HEK293T (cell line): ENCODE data around the gene OBI1.

Experiments
- CTCF ChIA-PET: fragments of 350-600 bp; formaldehyde crosslinking; extraction: SDS; loops from one replicate; lab custom pipeline; 2021; ENCODE audit warnings: antibody characterized with exemption, inconsistent platforms; lab: Yijun Ruan, JAX
- POLR2A ChIA-PET: fragments of 350-600 bp; formaldehyde crosslinking; extraction: SDS; loops from one replicate; lab custom pipeline; 2020; ENCODE audit warnings: antibody characterized with exemption, inconsistent platforms; lab: Yijun Ruan, JAX
- DNase-seq: peaks from one replicate; pipeline ENCODE4 v3.0.0; 2012; ENCODE audit warnings: mixed read lengths; ENCODE audit errors: extremely low spot score
- ARNT ChIP-seq: fragments of 450-650 bp; IDR thresholded peaks from 2 replicates; pipeline ENCODE4 v1.6.1; 2017; ENCODE audit warnings: mild to moderate bottlenecking
- BHLHE40 ChIP-seq: fragments of 450-650 bp; IDR thresholded peaks from 2 replicates; pipeline ENCODE4 v1.6.1; 2016; ENCODE audit warnings: mild to moderate bottlenecking, moderate library complexity, borderline replicate concordance
- CTBP1 ChIP-seq: fragments of 450-650 bp; IDR thresholded peaks from 2 replicates; pipeline ENCODE4 v1.6.1; 2016; ENCODE audit warnings: borderline replicate concordance
- ELF4 ChIP-seq: fragments of 450-650 bp; IDR thresholded peaks from 2 replicates; pipeline ENCODE4 v1.6.1; 2017; ENCODE audit warnings: antibody characterized with exemption
- FOXA1 ChIP-seq: fragments of 450-650 bp; IDR thresholded peaks from 2 replicates; pipeline ENCODE4 v1.6.1; 2016; ENCODE audit warnings: mild to moderate bottlenecking
- FOXK2 ChIP-seq: fragments of 450-650 bp; IDR thresholded peaks from 2 replicates; pipeline ENCODE4 v1.6.1; 2016; ENCODE audit warnings: mild to moderate bottlenecking
- FOXM1 ChIP-seq: fragments of 450-650 bp; IDR thresholded peaks from 2 replicates; pipeline ENCODE4 v1.6.1; 2017; ENCODE audit warnings: mild to moderate bottlenecking, borderline replicate concordance
- HDGF ChIP-seq: fragments of 450-650 bp; IDR thresholded peaks from 2 replicates; pipeline ENCODE4 v1.6.1; 2017; ENCODE audit warnings: antibody characterized with exemption, borderline replicate concordance
- L3MBTL2 ChIP-seq: fragments of 450-650 bp; conservative IDR thresholded peaks from 2 replicates; pipeline ENCODE4 v1.6.1; 2016; ENCODE audit warnings: mild to moderate bottlenecking
- LEF1 ChIP-seq: fragments of 450-650 bp; IDR thresholded peaks from 2 replicates; pipeline ENCODE4 v1.6.1; 2017; ENCODE audit warnings: mild to moderate bottlenecking, borderline replicate concordance
- NFRKB ChIP-seq: fragments of 450-650 bp; IDR thresholded peaks from 2 replicates; pipeline ENCODE4 v1.6.1; 2016; ENCODE audit warnings: mild to moderate bottlenecking, moderate library complexity
- PKNOX1 ChIP-seq: fragments of 450-650 bp; IDR thresholded peaks from 2 replicates; pipeline ENCODE4 v1.6.1; 2016
- SP1 ChIP-seq: fragments of 450-650 bp; IDR thresholded peaks from 2 replicates; pipeline ENCODE4 v1.6.1; 2017
- SUZ12 ChIP-seq: fragments of 450-650 bp; IDR thresholded peaks from 2 replicates; pipeline ENCODE4 v1.6.1; 2016; ENCODE audit warnings: mild to moderate bottlenecking
- TARDBP ChIP-seq: fragments of 450-650 bp; IDR thresholded peaks from 2 replicates; pipeline ENCODE4 v1.6.1; 2016
- ZNF384 ChIP-seq: fragments of 450-650 bp; IDR thresholded peaks from 2 replicates; pipeline ENCODE4 v1.6.1; 2016

Gene OBI1

DNA sequence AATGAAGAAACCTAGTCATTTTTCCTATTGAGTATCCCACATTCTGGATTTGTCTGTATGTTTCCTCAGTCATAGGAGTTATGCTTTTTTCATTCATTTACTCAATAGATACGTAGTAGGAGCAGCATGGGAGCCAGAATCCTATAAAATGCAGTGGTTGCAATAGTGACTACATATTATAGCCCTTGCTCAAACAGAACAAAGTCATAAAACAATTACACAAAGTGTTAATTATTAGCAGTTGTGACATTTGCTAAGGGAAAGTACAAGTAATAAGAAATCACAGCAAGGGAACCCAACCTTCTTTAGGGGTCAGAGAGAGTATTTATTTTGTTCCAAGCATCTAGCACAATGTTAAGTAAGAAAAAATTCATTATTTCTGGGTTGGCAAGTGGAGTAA, 27.9 kb downstream of the OBI1 start:
- DNase-seq, result no peak
- ChIA-PET CTCF (no interaction called here), POLR2A (no interaction called here)
- no peak for TF ChIP-seq ZNF384
- no peak for TF ChIP-seq FOXA1
- no peak for TF ChIP-seq SUZ12
- no peak for TF ChIP-seq FOXM1
- TF ChIP-seq LEF1, result no peak
- TF ChIP-seq L3MBTL2, result no peak
- no peak for TF ChIP-seq NFRKB
- no peak for TF ChIP-seq ARNT
- no peak for TF ChIP-seq HDGF
- no peak for TF ChIP-seq TARDBP
- TF ChIP-seq ELF4, result no peak
- TF ChIP-seq PKNOX1, result no peak
- no peak for TF ChIP-seq SP1
- TF ChIP-seq CTBP1, result no peak
- no peak for TF ChIP-seq BHLHE40

GRCh38 chr13:78630511-78630910, 28.4 kb downstream of the OBI1 start:
- DNase-seq, result no peak
- ChIA-PET CTCF (no interaction called here), POLR2A (no interaction called here)
- no peak for TF ChIP-seq NFRKB
- TF ChIP-seq HDGF, result no peak
- TF ChIP-seq L3MBTL2, result no peak
- no peak for TF ChIP-seq FOXA1
- TF ChIP-seq SP1, result no peak
- TF ChIP-seq PKNOX1, result no peak
- no peak for TF ChIP-seq LEF1
- no peak for TF ChIP-seq ZNF384
- TF ChIP-seq FOXK2, result no peak

DNA sequence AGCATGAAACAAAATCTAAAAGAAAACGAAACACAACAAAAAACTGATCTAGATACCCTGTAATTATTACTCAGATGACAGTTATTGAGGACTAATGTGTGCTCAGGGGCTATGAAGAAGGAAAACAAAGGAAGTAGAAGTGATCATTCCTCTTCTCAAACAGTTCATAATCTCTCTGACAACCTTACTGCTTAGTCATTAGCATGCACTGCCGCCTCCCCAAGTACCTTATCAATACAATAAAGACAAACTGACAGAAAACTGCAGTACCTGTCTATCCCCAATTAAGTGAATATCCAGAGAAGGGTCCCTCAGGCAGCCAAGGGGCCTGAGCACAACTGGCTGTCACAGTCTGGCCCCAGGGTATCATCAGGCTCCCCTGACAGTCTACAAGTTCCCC, 33.6 kb downstream of the OBI1 start:
- no peak for DNase-seq
- ChIA-PET POLR2A (no interaction called here), CTCF (no interaction called here)
- TF ChIP-seq TARDBP, result no peak

GRCh38 chr13:78623132-78623531, 35.8 kb downstream of the OBI1 start:
- no peak for TF ChIP-seq ARNT
- TF ChIP-seq ZNF384, result peak; percentile 60; the same call in 1 of the 2 replicates
- no peak for DNase-seq
- ChIA-PET POLR2A (interaction anchor here (1.3 kb wide), 1 partner anchor 13 kb away, joined by 4 read pairs; no protein-coding TSS in a partner anchor), CTCF (interaction anchor here (0.9 to 2.2 kb wide), 2 partner anchors 9 to 18 kb away, joined by 3 to 5 read pairs; no protein-coding TSS in a partner anchor)

- TF ChIP-seq FOXK2 (no peak), SUZ12 (no peak), PKNOX1 (no peak), TARDBP (no peak)
- no peak for DNase-seq
- ChIA-PET POLR2A (interaction anchor here (0.7 to 1.6 kb wide), 2 partner anchors 11 to 18 kb away, joined by 4 to 6 read pairs; partner anchors contain the start of gene POU4F1), CTCF (interaction anchor here (0.6 to 2.2 kb wide), 4 partner anchors 12 to 487 kb away, joined by 3 to 7 read pairs (median 4); no protein-coding TSS in a partner anchor)
Measured at GRCh38 chr13:78620936-78621470, 38.0 kb downstream of the OBI1 start.

DNA sequence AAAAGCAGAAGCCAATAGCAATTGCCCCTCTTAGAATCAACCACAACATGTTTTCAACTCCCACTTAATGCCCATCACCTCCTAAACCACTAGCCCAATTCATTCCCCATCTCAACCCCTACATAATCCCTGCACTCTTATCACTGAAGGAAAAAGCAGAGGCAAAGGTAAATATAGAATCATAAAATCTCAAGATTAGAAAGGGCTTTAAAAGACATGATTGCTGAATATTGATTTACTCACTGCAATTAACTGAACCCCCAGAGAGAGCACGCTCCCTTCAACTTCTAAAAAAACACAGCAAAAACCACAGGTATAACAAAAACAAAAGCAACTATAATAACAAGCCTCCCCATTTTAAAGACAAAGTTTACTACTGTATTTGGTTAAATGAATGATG, 40.5 kb downstream of the OBI1 start:
- POLR2A ChIA-PET, result interaction anchor here (1.1 to 2.9 kb wide), 2 partner anchors 10 to 14 kb away, joined by 4 to 11 read pairs; partner anchors contain the start of gene POU4F1
- TF ChIP-seq LEF1, result no peak
- TF ChIP-seq SUZ12, result no peak
- TF ChIP-seq BHLHE40, result no peak
- TF ChIP-seq FOXK2, result peak; percentile 65; the same call in 1 of the 2 replicates
- no peak for TF ChIP-seq ARNT
- peak; percentile 83 for TF ChIP-seq FOXA1
- no peak for TF ChIP-seq ELF4
- no peak for TF ChIP-seq NFRKB
- no peak for TF ChIP-seq HDGF
- no peak for TF ChIP-seq SP1
- no peak for TF ChIP-seq FOXM1
- TF ChIP-seq TARDBP, result no peak
- TF ChIP-seq CTBP1, result peak; percentile 95
- peak; percentile 90 for TF ChIP-seq PKNOX1
- no peak for TF ChIP-seq L3MBTL2
- peak; percentile 52 for TF ChIP-seq ZNF384
- CTCF ChIA-PET, result interaction anchor here (0.7 to 1.4 kb wide), 2 partner anchors 14 to 66 kb away, joined by 3 to 4 read pairs; partner anchors contain the start of gene POU4F1
- no peak for DNase-seq
